ENCODE results near the gene GFPT2. TPM values are rescaled to one million over a fixed set of nuclear protein-coding genes. Genes with fewer than 3 reads are reported as not detected.

The GFPT2 gene
- total RNA-seq, 1 donor from 2014 or later: 1.7 TPM

GRCh38 chr5:180345781-180346180 is 7.4 kb downstream of the GFPT2 start:
- Mint-ChIP-seq H3K4me3 (ENCODE audit: low read depth) (no peak overlapping the region), H3K27ac (no peak overlapping the region)

GRCh38 chr5:180345186-180345585 is 8.0 kb downstream of the GFPT2 start:
- peaks cover 55% of the 10 kb centered on the region for H3K27me3 Mint-ChIP-seq
- no peak for DNase-seq (ENCODE audit: low spot score, unreplicated experiment)
- no peaks in the 10 kb centered on the region for H3K36me3 Mint-ChIP-seq (ENCODE audit: insufficient read depth)
- no peak overlapping the region for H3K4me3 Mint-ChIP-seq (ENCODE audit: low read depth)
- no peak overlapping the region for H3K27ac Mint-ChIP-seq
- no peak for TF ChIP-seq CTCF (IDR thresholded peaks at IDR 0.05; ENCODE audit: unreplicated experiment)
- no peaks in the 10 kb centered on the region for H3K4me1 Mint-ChIP-seq (ENCODE audit: low read depth)
- H3K9me3 Mint-ChIP-seq (ENCODE audit: low read depth): no peaks in the 10 kb centered on the region

More at GRCh38 chr5:180345781-180346180, 7.4 kb downstream of the GFPT2 start:
- no peaks in the 10 kb centered on the region for H3K36me3 Mint-ChIP-seq (ENCODE audit: insufficient read depth)
- DNase-seq (ENCODE audit: low spot score, unreplicated experiment): no peak
- peaks cover 60% of the 10 kb centered on the region for H3K27me3 Mint-ChIP-seq
- TF ChIP-seq CTCF (IDR thresholded peaks at IDR 0.05; ENCODE audit: unreplicated experiment): no peak
- H3K9me3 Mint-ChIP-seq (ENCODE audit: low read depth): no peaks in the 10 kb centered on the region
- no peaks in the 10 kb centered on the region for H3K4me1 Mint-ChIP-seq (ENCODE audit: low read depth)

- no peak for TF ChIP-seq CTCF (IDR thresholded peaks at IDR 0.05; ENCODE audit: unreplicated experiment)
- Mint-ChIP-seq H3K4me3 (ENCODE audit: low read depth) (no peak overlapping the region), H3K9me3 (ENCODE audit: low read depth) (no peaks in the 10 kb centered on the region), H3K4me1 (ENCODE audit: low read depth) (no peaks in the 10 kb centered on the region), H3K36me3 (ENCODE audit: insufficient read depth) (no peaks in the 10 kb centered on the region), H3K27ac (no peak overlapping the region), H3K27me3 (peaks cover 49% of the 10 kb centered on the region)
- DNase-seq (ENCODE audit: low spot score, unreplicated experiment): no peak
These were observed 8.5 kb downstream of the GFPT2 start for GRCh38 chr5:180344696-180344999.

- H3K4me1 Mint-ChIP-seq (ENCODE audit: low read depth): no peaks in the 10 kb centered on the region
- no peak for DNase-seq (ENCODE audit: low spot score, unreplicated experiment)
- no peaks in the 10 kb centered on the region for H3K36me3 Mint-ChIP-seq (ENCODE audit: insufficient read depth)
- H3K9me3 Mint-ChIP-seq (ENCODE audit: low read depth): no peaks in the 10 kb centered on the region
- no peak for TF ChIP-seq CTCF (IDR thresholded peaks at IDR 0.05; ENCODE audit: unreplicated experiment)
- H3K27ac Mint-ChIP-seq: no peak overlapping the region
- no peak overlapping the region for H3K4me3 Mint-ChIP-seq (ENCODE audit: low read depth)
- H3K27me3 Mint-ChIP-seq: peaks cover 48% of the 10 kb centered on the region
These were observed 9.1 kb downstream of the GFPT2 start for GRCh38 chr5:180343831-180344695.

- H3K4me3 Mint-ChIP-seq (ENCODE audit: low read depth): no peak overlapping the region
- no peak overlapping the region for H3K27ac Mint-ChIP-seq
- H3K4me1 Mint-ChIP-seq (ENCODE audit: low read depth): no peaks in the 10 kb centered on the region
- H3K9me3 Mint-ChIP-seq (ENCODE audit: low read depth): no peaks in the 10 kb centered on the region
- peaks cover 48% of the 10 kb centered on the region for H3K27me3 Mint-ChIP-seq
- TF ChIP-seq CTCF (IDR thresholded peaks at IDR 0.05; ENCODE audit: unreplicated experiment): no peak
- no peak for DNase-seq (ENCODE audit: low spot score, unreplicated experiment)
- no peaks in the 10 kb centered on the region for H3K36me3 Mint-ChIP-seq (ENCODE audit: insufficient read depth)
These were observed 9.9 kb downstream of the GFPT2 start for GRCh38 chr5:180343110-180343830.
